Measurements from ENCODE around the gene PPP2R2B.
"Not testable (repeated sequence)": the region's sequence is repeated elsewhere in the genome, so short reads cannot be mapped to it uniquely, and the experiment has no call there.

The PPP2R2B gene

DNA sequence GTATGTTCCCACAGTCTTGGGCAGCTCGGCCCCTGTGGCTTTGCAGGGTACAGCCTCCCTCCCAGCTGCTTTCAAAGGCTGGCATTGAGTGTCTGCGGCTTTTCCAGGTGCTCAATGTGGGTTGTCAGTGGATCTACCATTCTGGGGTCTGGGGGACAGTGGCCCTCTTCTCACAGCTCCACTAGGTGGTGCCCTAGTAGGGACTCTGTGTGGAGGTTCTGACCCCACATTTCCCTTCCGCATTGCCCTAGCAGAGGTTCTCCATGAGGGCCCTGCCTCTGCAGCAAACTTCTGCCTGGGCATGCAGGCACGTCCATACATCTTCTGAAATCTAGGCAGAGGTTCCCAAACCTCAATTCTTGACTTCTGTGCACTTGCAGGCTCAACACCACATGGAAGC is 321.7 kb downstream of the PPP2R2B start:
- not testable (repeated sequence) for H2BK5ac ChIP-seq (ENCODE audit: low read length); H3K18ac ChIP-seq (ENCODE audit: low read length); H3K27me3 ChIP-seq (ENCODE audit: insufficient read depth, low read length, poor library complexity); H4K5ac ChIP-seq (ENCODE audit: low read length); H2AK5ac ChIP-seq (ENCODE audit: low read length); H3K23ac ChIP-seq (ENCODE audit: low read length); H2BK15ac ChIP-seq (replicated peaks; ENCODE audit: low read depth); H3K27ac ChIP-seq (ENCODE audit: low read depth, low read length); H3K4me2 ChIP-seq (ENCODE audit: low read length); H3K56ac ChIP-seq (ENCODE audit: low read length); H3K79me2 ChIP-seq (ENCODE audit: control insufficient read depth, insufficient read depth, low read length); H3K9ac ChIP-seq (ENCODE audit: low read length); H3K36me3 ChIP-seq (ENCODE audit: control insufficient read depth, insufficient read depth, low read length); H4K8ac ChIP-seq (ENCODE audit: low read depth, low read length); H3K79me1 ChIP-seq (ENCODE audit: low read length); H2BK120ac ChIP-seq (ENCODE audit: low read depth, low read length); DNase-seq; H3K4me3 ChIP-seq (ENCODE audit: low read length); H3K4ac ChIP-seq (ENCODE audit: low read depth, low read length); H3K4me1 ChIP-seq (ENCODE audit: control insufficient read depth, low read depth, low read length)
- WGBS (ENCODE audit: extremely low coverage, insufficient coverage, low lambda C conversion rate) = no CpG with 5 or more reads among the region's 4 CpGs

GRCh38 chr5:146553446-146553845 is 325.1 kb downstream of the PPP2R2B start:
- H3K4ac ChIP-seq (ENCODE audit: low read depth, low read length) = no peak overlapping the region
- no peak overlapping the region for H3K56ac ChIP-seq (ENCODE audit: low read length)
- no peak overlapping the region for H3K9ac ChIP-seq (ENCODE audit: low read length)
- no peak overlapping the region for H3K4me2 ChIP-seq (ENCODE audit: low read length)
- H3K4me3 ChIP-seq (ENCODE audit: low read length) = no peak overlapping the region
- no peak overlapping the region for H4K5ac ChIP-seq (ENCODE audit: low read length)
- H3K18ac ChIP-seq (ENCODE audit: low read length) = no peak overlapping the region
- no peak overlapping the region for H3K23ac ChIP-seq (ENCODE audit: low read length)
- H3K79me1 ChIP-seq (ENCODE audit: low read length) = no peaks in the 10 kb centered on the region
- no peaks in the 10 kb centered on the region for H3K27me3 ChIP-seq (ENCODE audit: insufficient read depth, low read length, poor library complexity)
- H2BK120ac ChIP-seq (ENCODE audit: low read depth, low read length) = no peak overlapping the region
- H2BK5ac ChIP-seq (ENCODE audit: low read length) = no peak overlapping the region
- no peaks in the 10 kb centered on the region for H3K79me2 ChIP-seq (ENCODE audit: control insufficient read depth, insufficient read depth, low read length)
- H2AK5ac ChIP-seq (ENCODE audit: low read length) = no peak overlapping the region
- no peak overlapping the region for H2BK15ac ChIP-seq (replicated peaks; ENCODE audit: low read depth)
- H4K8ac ChIP-seq (ENCODE audit: low read depth, low read length) = no peak overlapping the region
- H3K4me1 ChIP-seq (ENCODE audit: control insufficient read depth, low read depth, low read length) = no peaks in the 10 kb centered on the region
- no peaks in the 10 kb centered on the region for H3K36me3 ChIP-seq (ENCODE audit: control insufficient read depth, insufficient read depth, low read length)
- DNase-seq = no peak
- no peak overlapping the region for H3K27ac ChIP-seq (ENCODE audit: low read depth, low read length)
- no CpG with 5 or more reads among the region's 3 CpGs for WGBS (ENCODE audit: extremely low coverage, insufficient coverage, low lambda C conversion rate)

- no peak overlapping the region for H3K4ac ChIP-seq (ENCODE audit: low read depth, low read length)
- H3K23ac ChIP-seq (ENCODE audit: low read length) = no peak overlapping the region
- no peak overlapping the region for H3K9ac ChIP-seq (ENCODE audit: low read length)
- no peak overlapping the region for H3K56ac ChIP-seq (ENCODE audit: low read length)
- no peaks in the 10 kb centered on the region for H3K36me3 ChIP-seq (ENCODE audit: control insufficient read depth, insufficient read depth, low read length)
- no peaks in the 10 kb centered on the region for H3K27me3 ChIP-seq (ENCODE audit: insufficient read depth, low read length, poor library complexity)
- no peak overlapping the region for H3K18ac ChIP-seq (ENCODE audit: low read length)
- H2BK5ac ChIP-seq (ENCODE audit: low read length) = no peak overlapping the region
- H3K79me2 ChIP-seq (ENCODE audit: control insufficient read depth, insufficient read depth, low read length) = no peaks in the 10 kb centered on the region
- no peak overlapping the region for H3K4me3 ChIP-seq (ENCODE audit: low read length)
- DNase-seq = no peak
- no peak overlapping the region for H3K27ac ChIP-seq (ENCODE audit: low read depth, low read length)
- no peaks in the 10 kb centered on the region for H3K79me1 ChIP-seq (ENCODE audit: low read length)
- H3K4me1 ChIP-seq (ENCODE audit: control insufficient read depth, low read depth, low read length) = no peaks in the 10 kb centered on the region
- no peak overlapping the region for H4K5ac ChIP-seq (ENCODE audit: low read length)
- H2AK5ac ChIP-seq (ENCODE audit: low read length) = no peak overlapping the region
- no peak overlapping the region for H4K8ac ChIP-seq (ENCODE audit: low read depth, low read length)
- no peak overlapping the region for H2BK120ac ChIP-seq (ENCODE audit: low read depth, low read length)
- H3K4me2 ChIP-seq (ENCODE audit: low read length) = no peak overlapping the region
- no peak overlapping the region for H2BK15ac ChIP-seq (replicated peaks; ENCODE audit: low read depth)
Observed at GRCh38 chr5:146549615-146550014, 328.9 kb downstream of the PPP2R2B start.

DNA sequence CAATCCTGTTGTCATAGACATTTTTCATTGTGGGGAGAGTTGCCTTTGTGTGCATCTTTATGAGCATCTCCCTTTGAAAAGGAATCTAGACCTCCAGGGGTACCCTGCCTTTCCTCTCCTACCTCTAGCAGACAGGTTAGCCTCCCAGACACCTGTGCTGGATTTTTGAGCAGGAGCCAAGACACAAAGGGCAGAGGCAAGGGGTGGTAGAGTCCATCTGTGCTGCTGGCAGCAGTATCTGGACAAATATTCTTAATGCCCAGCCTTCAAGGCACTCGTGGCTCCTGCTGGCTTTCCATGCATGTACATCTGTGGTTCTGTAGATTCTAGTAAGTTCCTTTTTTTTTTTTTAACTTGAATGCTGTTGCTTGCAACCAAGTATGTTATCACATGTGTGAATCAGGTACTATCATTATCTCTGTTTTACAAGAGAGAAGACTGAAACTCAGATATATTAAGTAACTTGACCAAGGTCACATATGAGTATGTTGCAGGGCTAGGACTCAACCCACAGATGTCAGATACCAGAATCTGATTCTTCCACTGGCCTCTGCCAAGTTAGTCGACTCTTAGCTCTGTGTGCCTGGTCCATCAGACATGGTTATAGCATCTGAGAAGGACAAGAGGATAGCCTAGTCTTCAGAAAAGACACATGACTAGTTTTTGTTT is 329.6 kb downstream of the PPP2R2B start:
- Histone ChIP-seq H3K4me3 (ENCODE audit: low read length) (no peak overlapping the region), H3K79me2 (ENCODE audit: control insufficient read depth, insufficient read depth, low read length) (no peaks in the 10 kb centered on the region), H3K79me1 (ENCODE audit: low read length) (no peaks in the 10 kb centered on the region), H4K8ac (ENCODE audit: low read depth, low read length) (no peak overlapping the region), H2BK5ac (ENCODE audit: low read length) (no peak overlapping the region), H2BK15ac (replicated peaks; ENCODE audit: low read depth) (no peak overlapping the region), H4K5ac (ENCODE audit: low read length) (no peak overlapping the region), H3K56ac (ENCODE audit: low read length) (no peak overlapping the region), H2AK5ac (ENCODE audit: low read length) (no peak overlapping the region), H3K9ac (ENCODE audit: low read length) (no peak overlapping the region), H3K27ac (ENCODE audit: low read depth, low read length) (no peak overlapping the region), H3K4me1 (ENCODE audit: control insufficient read depth, low read depth, low read length) (no peaks in the 10 kb centered on the region), H3K23ac (ENCODE audit: low read length) (no peak overlapping the region), H2BK120ac (ENCODE audit: low read depth, low read length) (no peak overlapping the region), H3K18ac (ENCODE audit: low read length) (no peak overlapping the region), H3K4ac (ENCODE audit: low read depth, low read length) (no peak overlapping the region), H3K27me3 (ENCODE audit: insufficient read depth, low read length, poor library complexity) (no peaks in the 10 kb centered on the region), H3K36me3 (ENCODE audit: control insufficient read depth, insufficient read depth, low read length) (no peaks in the 10 kb centered on the region), H3K4me2 (ENCODE audit: low read length) (no peak overlapping the region)
- WGBS (ENCODE audit: extremely low coverage, insufficient coverage, low lambda C conversion rate) = no CpG with 5 or more reads among the region's 2 CpGs
- DNase-seq = no peak

GRCh38 chr5:146544232-146544631 is 334.3 kb downstream of the PPP2R2B start:
- no peak overlapping the region for H3K56ac ChIP-seq (ENCODE audit: low read length)
- no peak for DNase-seq
- H2AK5ac ChIP-seq (ENCODE audit: low read length) = no peak overlapping the region
- no peak overlapping the region for H2BK120ac ChIP-seq (ENCODE audit: low read depth, low read length)
- H3K9ac ChIP-seq (ENCODE audit: low read length) = no peak overlapping the region
- no peak overlapping the region for H2BK5ac ChIP-seq (ENCODE audit: low read length)
- H3K79me1 ChIP-seq (ENCODE audit: low read length) = no peaks in the 10 kb centered on the region
- no peak overlapping the region for H3K23ac ChIP-seq (ENCODE audit: low read length)
- H4K8ac ChIP-seq (ENCODE audit: low read depth, low read length) = no peak overlapping the region
- no peak overlapping the region for H3K4me2 ChIP-seq (ENCODE audit: low read length)
- H3K27me3 ChIP-seq (ENCODE audit: insufficient read depth, low read length, poor library complexity) = no peaks in the 10 kb centered on the region
- H3K27ac ChIP-seq (ENCODE audit: low read depth, low read length) = no peak overlapping the region
- H3K4ac ChIP-seq (ENCODE audit: low read depth, low read length) = no peak overlapping the region
- no peaks in the 10 kb centered on the region for H3K36me3 ChIP-seq (ENCODE audit: control insufficient read depth, insufficient read depth, low read length)
- no peak overlapping the region for H3K18ac ChIP-seq (ENCODE audit: low read length)
- no peaks in the 10 kb centered on the region for H3K79me2 ChIP-seq (ENCODE audit: control insufficient read depth, insufficient read depth, low read length)
- H2BK15ac ChIP-seq (replicated peaks; ENCODE audit: low read depth) = no peak overlapping the region
- no peaks in the 10 kb centered on the region for H3K4me1 ChIP-seq (ENCODE audit: control insufficient read depth, low read depth, low read length)
- no peak overlapping the region for H3K4me3 ChIP-seq (ENCODE audit: low read length)
- no peak overlapping the region for H4K5ac ChIP-seq (ENCODE audit: low read length)

Data from mesendoderm (in vitro differentiated cells).